ENCODE data around the gene OOSP4A. TPM values are rescaled to one million over a fixed set of nuclear protein-coding genes. Genes with fewer than 3 reads are reported as not detected.

The OOSP4A gene
- total and polyA plus RNA-seq, 10 donors, result not detected

GRCh38 chr11:59984368-59984767 lies 20.5 kb downstream of the OOSP4A start:
- WGBS, 5 donors, result 84 to 95% (median 90%) methylated on average over 3 of the region's 3 CpGs
- no peaks in the 10 kb centered on the region for H3K36me3 ChIP-seq
- TF ChIP-seq, protein P1, sequence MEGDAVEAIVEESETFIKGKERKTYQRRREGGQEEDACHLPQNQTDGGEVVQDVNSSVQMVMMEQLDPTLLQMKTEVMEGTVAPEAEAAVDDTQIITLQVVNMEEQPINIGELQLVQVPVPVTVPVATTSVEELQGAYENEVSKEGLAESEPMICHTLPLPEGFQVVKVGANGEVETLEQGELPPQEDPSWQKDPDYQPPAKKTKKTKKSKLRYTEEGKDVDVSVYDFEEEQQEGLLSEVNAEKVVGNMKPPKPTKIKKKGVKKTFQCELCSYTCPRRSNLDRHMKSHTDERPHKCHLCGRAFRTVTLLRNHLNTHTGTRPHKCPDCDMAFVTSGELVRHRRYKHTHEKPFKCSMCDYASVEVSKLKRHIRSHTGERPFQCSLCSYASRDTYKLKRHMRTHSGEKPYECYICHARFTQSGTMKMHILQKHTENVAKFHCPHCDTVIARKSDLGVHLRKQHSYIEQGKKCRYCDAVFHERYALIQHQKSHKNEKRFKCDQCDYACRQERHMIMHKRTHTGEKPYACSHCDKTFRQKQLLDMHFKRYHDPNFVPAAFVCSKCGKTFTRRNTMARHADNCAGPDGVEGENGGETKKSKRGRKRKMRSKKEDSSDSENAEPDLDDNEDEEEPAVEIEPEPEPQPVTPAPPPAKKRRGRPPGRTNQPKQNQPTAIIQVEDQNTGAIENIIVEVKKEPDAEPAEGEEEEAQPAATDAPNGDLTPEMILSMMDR (IDR thresholded peaks at IDR 0.05 in 8 of 11, conservative IDR thresholded peaks at IDR 0.05 in 3 of 11), result no peak
- no peak for TF ChIP-seq POLR2A (IDR thresholded peaks at IDR 0.05)
- no peak for TF ChIP-seq POLR2AphosphoS5 (IDR thresholded peaks at IDR 0.05)
- H3K27me3 ChIP-seq (replicated peaks in 1 of 7), result no peaks in the 10 kb centered on the region
- DNase-seq, result no peak
- no peak overlapping the region for H3K27ac ChIP-seq
- intact Hi-C loops (cut with DNase I; ENCODE audit: low total_unique reads), result no loop called here
- peaks cover 0 to 7% (median 1%) of the 10 kb centered on the region in 8 donors for H3K9me3 ChIP-seq
- H3K4me3 ChIP-seq, result no peak overlapping the region
- H3K4me1 ChIP-seq, result no peaks in the 10 kb centered on the region

- 73 to 88% (median 84%) methylated on average over 1 of the region's 1 CpG for WGBS, 5 donors
- no peak for DNase-seq
- no peak overlapping the region for H3K4me3 ChIP-seq
- no peak overlapping the region for H3K27ac ChIP-seq
- H3K27me3 ChIP-seq (replicated peaks in 1 of 7), result no peaks in the 10 kb centered on the region
- H3K9me3 ChIP-seq, result peaks cover 0 to 40% (median 19%) of the 10 kb centered on the region in 8 donors
- TF ChIP-seq POLR2AphosphoS5 (IDR thresholded peaks at IDR 0.05) (no peak), POLR2A (IDR thresholded peaks at IDR 0.05) (no peak)
- TF ChIP-seq, protein P1 (IDR thresholded peaks at IDR 0.05 in 8 of 11, conservative IDR thresholded peaks at IDR 0.05 in 3 of 11), result no peak
- H3K36me3 ChIP-seq, result no peaks in the 10 kb centered on the region
- intact Hi-C loops (cut with DNase I; ENCODE audit: low total_unique reads), result no loop called here
- no peaks in the 10 kb centered on the region for H3K4me1 ChIP-seq
Observed at GRCh38 chr11:59990421-59990820, 26.6 kb downstream of the OOSP4A start.

DNA sequence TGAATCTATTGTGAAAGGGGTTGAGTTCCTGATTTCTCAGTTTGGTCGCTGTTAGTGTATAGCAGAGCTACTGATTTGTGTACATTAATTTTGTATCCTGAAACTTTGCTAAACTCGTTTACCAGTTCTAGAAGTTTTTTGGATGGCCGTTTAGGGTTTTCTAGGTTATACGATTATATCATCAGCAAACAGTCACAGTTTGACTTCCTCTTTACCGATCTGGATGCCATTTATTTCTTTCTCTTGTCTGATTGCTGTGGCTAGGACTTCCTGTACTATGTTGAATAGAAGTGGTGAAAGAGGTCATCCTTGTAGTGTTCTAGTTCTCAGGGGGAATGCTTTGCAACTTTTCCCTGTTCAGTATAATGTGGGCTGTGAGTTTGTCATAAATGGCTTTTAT lies 28.6 kb downstream of the OOSP4A start:
- Histone ChIP-seq H3K4me1 (no peaks in the 10 kb centered on the region), H3K36me3 (no peaks in the 10 kb centered on the region), H3K9me3 (peaks cover 0 to 40% (median 19%) of the 10 kb centered on the region in 8 donors), H3K27ac (no peak overlapping the region), H3K4me3 (no peak overlapping the region), H3K27me3 (replicated peaks in 1 of 7) (no peaks in the 10 kb centered on the region)
- TF ChIP-seq, protein P1 (IDR thresholded peaks at IDR 0.05 in 8 of 11, conservative IDR thresholded peaks at IDR 0.05 in 3 of 11), result no peak
- TF ChIP-seq POLR2A (IDR thresholded peaks at IDR 0.05) (no peak), POLR2AphosphoS5 (IDR thresholded peaks at IDR 0.05) (no peak)
- DNase-seq, result no peak
- 23 to 31% (median 26%) methylated on average over 5 of the region's 5 CpGs for WGBS, 5 donors
- intact Hi-C loops (cut with DNase I; ENCODE audit: low total_unique reads), result no loop called here

GRCh38 chr11:59997800-59998199 lies 34.0 kb downstream of the OOSP4A start:
- DNase-seq, result no peak
- TF ChIP-seq POLR2A (IDR thresholded peaks at IDR 0.05) (no peak), POLR2AphosphoS5 (IDR thresholded peaks at IDR 0.05) (no peak)
- TF ChIP-seq, protein P1 (IDR thresholded peaks at IDR 0.05 in 8 of 11, conservative IDR thresholded peaks at IDR 0.05 in 3 of 11), result no peak
- H3K36me3 ChIP-seq, result no peaks in the 10 kb centered on the region
- no peak overlapping the region for H3K4me3 ChIP-seq
- intact Hi-C loops (cut with DNase I; ENCODE audit: low total_unique reads), result no loop called here
- whole genome bisulfite sequencing, 5 donors, result 73 to 84% (median 80%) methylated on average over 2 of the region's 2 CpGs
- peaks cover 0 to 4% (median 0%) of the 10 kb centered on the region in 8 donors for H3K9me3 ChIP-seq
- H3K27me3 ChIP-seq (replicated peaks in 1 of 7), result no peaks in the 10 kb centered on the region
- no peak overlapping the region for H3K27ac ChIP-seq
- no peaks in the 10 kb centered on the region for H3K4me1 ChIP-seq
